ENCODE measurements around the gene CCDC190.
"Not testable (repeated sequence)": the region's sequence is repeated elsewhere in the genome, so short reads cannot be mapped to it uniquely, and the experiment has no call there.

The CCDC190 gene

DNA sequence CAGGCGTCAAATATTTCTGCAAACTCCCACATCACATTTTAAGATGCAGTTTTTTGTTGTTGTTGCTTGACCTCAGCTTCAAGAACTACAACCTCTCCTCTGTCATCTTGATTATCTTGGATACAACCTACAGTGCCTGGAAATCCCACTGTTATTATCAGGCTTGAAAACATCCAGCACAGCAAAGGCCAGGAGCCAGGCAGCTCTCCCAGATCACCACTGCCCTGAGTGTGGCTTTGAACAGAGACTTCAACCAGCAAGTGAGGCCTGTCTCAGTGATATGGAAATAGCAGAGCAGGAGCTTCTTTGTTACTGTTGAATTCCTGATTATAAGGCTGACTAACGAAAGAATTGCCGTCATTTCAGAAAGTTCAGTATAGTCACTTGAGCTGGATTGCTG, 28.5 kb downstream of the CCDC190 start:
- no peak for DNase-seq (ENCODE audit: low spot score)

DNA sequence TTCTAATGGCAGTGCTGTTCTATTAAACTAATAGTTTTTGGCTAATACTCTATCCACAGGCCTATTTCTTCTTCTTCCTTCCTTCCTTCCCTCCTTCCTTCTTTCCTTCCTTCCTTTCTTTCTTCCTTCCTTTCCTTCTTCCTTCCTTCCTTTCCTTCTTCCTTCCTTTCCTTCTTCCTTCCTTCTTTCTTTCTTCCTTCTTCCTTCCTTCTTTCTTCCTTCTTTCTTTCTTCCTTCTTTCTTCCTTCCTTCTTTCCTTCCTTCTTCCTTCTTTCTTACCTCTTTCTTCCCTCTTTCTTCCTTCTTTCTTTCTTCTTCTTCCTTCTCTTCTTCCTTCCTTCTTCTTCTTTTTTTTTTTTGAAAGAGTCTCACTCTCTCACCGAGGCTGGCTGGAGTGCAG, 31.7 kb downstream of the CCDC190 start:
- no peak for DNase-seq (ENCODE audit: low spot score)

- no peak for DNase-seq (ENCODE audit: low spot score)
Measured at GRCh38 chr1:162823771-162824525, 37.0 kb downstream of the CCDC190 start.

- no peak for DNase-seq (ENCODE audit: low spot score)
Measured at GRCh38 chr1:162823231-162823630, 37.7 kb downstream of the CCDC190 start.

DNA sequence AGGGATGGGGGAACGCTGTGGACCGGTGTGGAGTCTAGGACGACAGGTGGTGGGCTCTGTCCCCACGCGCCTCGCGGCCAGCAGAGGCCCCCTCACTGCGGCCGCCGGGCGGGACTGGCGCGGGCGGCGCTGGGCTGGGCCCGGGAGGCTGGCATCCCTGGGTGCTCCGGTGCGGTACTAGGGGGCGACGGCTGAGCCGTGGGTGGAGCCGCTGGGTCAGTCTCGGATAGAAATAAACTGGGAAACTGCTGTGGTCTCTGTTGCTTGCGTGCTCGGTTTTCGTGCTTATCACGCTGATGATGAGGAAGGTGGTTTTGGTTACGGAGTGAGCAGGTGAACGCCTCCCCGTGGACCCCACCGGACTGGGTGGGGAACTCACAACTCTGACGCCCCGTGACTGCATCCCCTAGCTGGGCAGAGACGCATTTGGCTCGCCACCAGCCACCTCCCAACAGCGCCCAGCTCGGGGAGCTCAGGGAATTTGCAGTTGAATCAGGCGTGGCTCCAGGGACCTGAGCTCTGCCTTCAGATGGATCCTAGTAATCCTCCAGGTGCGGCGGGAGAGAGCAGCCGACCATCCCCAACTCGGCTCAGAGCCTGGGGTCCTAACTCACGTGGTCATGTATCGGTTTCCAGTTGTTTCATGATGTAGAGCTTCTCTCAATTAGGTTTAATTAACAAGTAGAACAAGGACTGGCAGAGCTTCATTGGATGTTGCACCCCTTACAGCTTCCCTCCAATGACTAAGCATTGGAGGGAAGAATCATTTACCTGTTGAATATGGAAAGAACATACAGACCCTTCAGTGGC, 38.4 kb downstream of the CCDC190 start:
- DNase-seq (ENCODE audit: low spot score) = no peak

DNA sequence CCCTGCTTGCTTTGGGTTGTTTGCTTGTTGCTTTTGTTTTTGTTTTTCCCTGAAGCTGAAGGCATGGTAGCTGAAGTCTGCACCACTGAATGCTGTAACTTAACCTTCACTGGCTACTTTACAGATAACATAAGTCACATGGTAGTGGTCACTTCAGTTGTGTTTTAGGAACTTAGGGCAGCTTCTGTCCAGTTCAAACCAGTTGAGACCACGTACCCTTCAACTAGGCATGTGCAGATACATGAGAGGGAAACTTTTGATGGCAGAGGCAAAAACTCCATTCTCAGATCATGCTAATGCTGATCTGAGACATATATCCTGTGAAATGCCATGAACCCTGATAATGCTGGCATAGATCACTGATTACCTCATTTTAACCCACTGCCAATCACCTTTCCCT, 42.3 kb downstream of the CCDC190 start:
- not testable (repeated sequence) for DNase-seq (ENCODE audit: low spot score)

DNA sequence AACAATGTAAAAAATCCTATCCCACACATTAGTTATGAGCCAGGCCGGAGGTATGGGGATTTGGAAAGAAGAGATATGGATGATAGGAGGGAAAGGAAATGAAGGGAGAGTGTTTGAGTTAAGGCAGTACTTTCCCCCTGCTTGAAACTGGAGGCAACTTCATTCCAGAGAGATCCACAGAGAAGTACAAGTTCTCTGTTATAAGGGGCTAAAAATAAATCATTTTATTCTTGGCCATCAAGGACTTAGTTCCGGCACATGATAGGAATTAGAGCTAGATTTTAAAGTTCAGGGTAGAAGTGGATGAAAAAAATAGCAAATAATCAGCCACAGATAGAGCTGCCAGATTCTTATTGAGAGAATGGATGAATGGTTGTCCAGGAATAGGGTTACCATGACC, 42.8 kb downstream of the CCDC190 start:
- not testable (repeated sequence) for DNase-seq (ENCODE audit: low spot score)

DNA sequence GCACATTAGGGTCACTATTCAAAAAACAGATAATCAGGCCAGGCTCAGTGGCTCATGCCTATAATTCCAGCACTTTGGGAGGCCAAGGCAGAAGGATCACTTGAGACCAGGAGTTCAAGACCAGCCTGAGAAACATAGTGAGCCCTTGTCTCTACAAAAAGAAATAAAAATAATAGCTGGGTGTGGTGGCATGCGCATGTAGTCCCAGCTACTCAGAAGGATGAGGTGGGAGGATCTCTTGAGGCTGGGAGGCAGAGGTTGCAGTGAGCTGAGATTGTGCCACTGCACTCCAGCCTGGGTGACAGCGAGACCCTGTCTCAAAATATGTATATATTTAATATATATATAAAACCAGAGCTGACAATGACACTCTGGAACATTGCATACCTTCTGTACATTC, 48.6 kb downstream of the CCDC190 start:
- DNase-seq (ENCODE audit: low spot score) = not testable (repeated sequence)

DNA sequence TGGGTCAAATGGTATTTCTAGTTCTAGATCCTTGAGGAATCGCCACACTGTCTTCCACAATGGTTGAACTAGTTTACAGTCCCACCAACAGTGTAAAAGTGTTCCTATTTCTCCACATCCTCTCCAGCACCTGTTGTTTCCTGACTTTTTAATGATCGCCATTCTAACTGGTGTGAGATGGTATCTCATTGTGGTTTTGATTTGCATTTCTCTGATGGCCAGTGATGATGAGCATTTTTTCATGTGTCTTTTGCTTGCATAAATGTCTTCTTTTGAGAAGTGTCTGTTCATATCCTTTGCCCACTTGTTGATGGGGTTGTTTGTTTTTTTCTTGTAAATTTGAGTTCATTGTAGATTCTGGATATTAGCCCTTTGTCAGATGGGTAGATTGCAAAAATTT, 53.5 kb downstream of the CCDC190 start:
- not testable (repeated sequence) for DNase-seq (ENCODE audit: low spot score)
